GM06990 (cell line): ENCODE measurements around the gene KMT2C.
"Not testable (repeated sequence)": the region's sequence is repeated elsewhere in the genome, so short reads cannot be mapped to it uniquely, and the experiment has no call there.

Experiments used
- DNase-seq: peaks from one replicate; pipeline ENCODE4 v3.0.0-alpha.2; 2011; ENCODE audit not compliant: insufficient read length; ENCODE audit errors: extremely low read depth
- H3K27me3 ChIP-seq: replicated peaks from 2 replicates; pipeline ENCODE4 v1.6.0; 2011; ENCODE audit warnings: low read length; ENCODE audit not compliant: control insufficient read depth, insufficient read depth
- H3K36me3 ChIP-seq: 2 replicates; pipeline ENCODE4 v1.5.1; 2011; ENCODE audit warnings: low read length; ENCODE audit not compliant: control insufficient read depth, insufficient read depth
- H3K4me3 ChIP-seq: replicated peaks from 2 replicates; pipeline ENCODE4 v1.5.1; 2011; ENCODE audit warnings: low read depth, mild to moderate bottlenecking, control low read depth, low read length
- TF ChIP-seq, protein P1 (sequence below): IDR thresholded peaks from 2 replicates; pipeline ENCODE4 v1.5.1; 2011; ENCODE audit warnings: low read length, control low read depth, mild to moderate bottlenecking, inconsistent platforms; ENCODE audit not compliant: insufficient read depth, poor library complexity, severe bottlenecking

KMT2C gene

DNA sequence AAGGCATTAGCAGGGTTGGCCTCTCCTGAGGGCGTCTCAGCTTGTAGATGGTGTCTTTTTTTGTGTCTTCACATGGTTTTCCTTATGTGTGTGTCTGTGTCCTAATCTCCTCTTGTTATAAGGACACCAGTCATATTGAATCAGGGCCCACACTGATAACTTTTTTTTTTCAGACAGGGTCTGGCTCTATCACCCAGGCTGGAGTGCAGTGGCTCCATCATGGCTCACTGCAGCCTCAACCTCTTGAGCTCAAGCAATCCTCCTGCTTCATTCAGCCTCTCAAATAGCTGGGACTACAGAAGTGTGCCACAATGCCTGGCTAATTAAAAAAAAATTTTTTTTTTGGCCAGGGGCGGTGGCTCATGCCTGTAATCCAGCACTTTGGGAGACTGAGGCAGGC is 41.3 kb upstream of the KMT2C start:
- no peak for DNase-seq
- TF ChIP-seq, protein P1, sequence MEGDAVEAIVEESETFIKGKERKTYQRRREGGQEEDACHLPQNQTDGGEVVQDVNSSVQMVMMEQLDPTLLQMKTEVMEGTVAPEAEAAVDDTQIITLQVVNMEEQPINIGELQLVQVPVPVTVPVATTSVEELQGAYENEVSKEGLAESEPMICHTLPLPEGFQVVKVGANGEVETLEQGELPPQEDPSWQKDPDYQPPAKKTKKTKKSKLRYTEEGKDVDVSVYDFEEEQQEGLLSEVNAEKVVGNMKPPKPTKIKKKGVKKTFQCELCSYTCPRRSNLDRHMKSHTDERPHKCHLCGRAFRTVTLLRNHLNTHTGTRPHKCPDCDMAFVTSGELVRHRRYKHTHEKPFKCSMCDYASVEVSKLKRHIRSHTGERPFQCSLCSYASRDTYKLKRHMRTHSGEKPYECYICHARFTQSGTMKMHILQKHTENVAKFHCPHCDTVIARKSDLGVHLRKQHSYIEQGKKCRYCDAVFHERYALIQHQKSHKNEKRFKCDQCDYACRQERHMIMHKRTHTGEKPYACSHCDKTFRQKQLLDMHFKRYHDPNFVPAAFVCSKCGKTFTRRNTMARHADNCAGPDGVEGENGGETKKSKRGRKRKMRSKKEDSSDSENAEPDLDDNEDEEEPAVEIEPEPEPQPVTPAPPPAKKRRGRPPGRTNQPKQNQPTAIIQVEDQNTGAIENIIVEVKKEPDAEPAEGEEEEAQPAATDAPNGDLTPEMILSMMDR, result no peak
- no peaks in the 10 kb centered on the region for H3K36me3 ChIP-seq
- no peak overlapping the region for H3K4me3 ChIP-seq
- no peaks in the 10 kb centered on the region for H3K27me3 ChIP-seq

DNA sequence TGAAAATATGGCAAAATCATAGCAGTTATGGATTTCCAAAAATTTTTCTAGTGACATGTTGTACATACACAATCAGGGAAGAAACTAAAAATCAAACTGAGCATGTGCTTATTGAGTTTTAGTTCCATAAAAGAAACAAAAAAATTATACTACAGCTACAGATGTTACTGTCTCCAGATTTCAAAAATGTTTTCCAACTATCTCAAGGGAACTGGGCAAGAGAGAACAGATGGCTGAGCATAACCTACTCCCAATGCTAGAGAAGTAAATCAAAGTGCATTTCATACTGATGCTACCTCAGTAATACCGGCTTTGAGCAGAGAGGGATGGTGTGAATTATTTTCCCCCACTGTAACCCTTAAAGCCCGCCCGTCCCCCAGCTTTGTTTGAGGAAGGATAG is 40.7 kb upstream of the KMT2C start:
- Histone ChIP-seq H3K4me3 (no peak overlapping the region), H3K27me3 (no peaks in the 10 kb centered on the region), H3K36me3 (no peaks in the 10 kb centered on the region)
- no peak for DNase-seq
- TF ChIP-seq, protein P1, result no peak

DNA sequence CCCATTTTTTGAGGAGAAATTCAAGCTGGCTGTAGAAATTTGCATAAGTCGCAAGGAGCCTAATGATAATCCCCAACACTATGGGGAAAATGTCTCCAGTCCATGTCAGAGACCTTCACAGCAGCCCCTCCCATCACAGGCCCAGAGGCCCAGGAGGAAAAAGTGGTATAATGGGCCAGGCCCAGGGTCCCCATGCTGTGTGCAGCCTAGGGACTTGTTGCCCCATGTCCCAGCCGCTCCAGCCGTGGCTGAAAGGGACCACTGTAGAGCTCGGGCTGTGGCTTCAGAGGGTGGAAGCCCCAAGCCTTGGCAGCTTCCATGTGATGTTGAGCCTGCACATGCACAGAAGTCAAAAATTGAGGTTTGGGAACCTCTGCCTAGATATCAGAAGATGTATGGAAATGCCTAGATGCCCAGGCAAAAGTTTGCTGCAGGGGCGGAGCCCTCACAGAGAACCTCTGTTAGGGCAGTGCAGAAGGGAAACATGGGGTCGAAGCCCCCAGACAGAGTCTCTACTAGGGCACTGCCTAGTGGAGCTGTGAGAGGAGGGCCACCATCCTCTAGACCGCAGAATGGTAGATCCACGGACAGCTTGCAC is 35.3 kb upstream of the KMT2C start:
- not testable (repeated sequence) for H3K4me3 ChIP-seq, DNase-seq

DNA sequence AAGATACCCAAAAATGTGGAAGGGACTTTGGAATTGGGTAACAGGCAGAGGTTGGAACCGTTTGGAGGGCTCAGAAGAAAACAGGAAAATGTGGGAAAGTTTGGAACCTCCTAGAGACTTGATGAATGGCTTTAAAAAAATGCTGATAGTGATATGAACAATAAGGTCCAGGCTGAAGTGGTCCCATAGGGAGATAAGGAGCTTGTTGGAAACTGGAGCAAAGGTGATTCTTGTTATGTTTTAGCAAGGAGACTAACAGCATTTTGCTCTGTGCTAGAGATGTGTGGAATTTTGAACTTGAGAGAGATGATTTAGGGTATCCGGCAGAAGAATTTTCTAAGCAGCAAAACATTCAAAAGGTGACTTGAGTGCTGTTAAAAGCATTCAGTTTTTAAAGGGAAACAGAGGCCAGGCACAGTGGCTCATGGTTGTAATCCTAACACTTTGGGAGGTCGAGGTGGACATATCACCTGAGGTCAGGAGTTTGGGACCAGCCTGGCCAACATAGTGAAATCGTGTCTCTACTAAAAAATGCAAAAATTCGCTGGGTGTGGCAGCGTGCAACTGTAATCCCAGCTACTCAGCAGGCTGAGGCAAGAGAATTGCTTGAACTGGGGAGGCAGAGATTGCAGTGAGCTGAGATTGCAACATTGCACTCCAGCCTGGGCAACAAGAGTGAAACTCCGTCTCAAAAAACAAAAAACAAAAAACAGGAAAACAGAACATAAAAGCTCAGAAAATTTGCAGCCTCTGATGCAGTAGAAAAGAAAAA is 34.6 kb upstream of the KMT2C start:
- H3K4me3 ChIP-seq, H3K36me3 ChIP-seq, H3K27me3 ChIP-seq, DNase-seq: not testable (repeated sequence)

More for the DNA sequence above, 35.3 kb upstream of the KMT2C start:
- not testable (repeated sequence) for H3K27me3 ChIP-seq, H3K36me3 ChIP-seq

DNA sequence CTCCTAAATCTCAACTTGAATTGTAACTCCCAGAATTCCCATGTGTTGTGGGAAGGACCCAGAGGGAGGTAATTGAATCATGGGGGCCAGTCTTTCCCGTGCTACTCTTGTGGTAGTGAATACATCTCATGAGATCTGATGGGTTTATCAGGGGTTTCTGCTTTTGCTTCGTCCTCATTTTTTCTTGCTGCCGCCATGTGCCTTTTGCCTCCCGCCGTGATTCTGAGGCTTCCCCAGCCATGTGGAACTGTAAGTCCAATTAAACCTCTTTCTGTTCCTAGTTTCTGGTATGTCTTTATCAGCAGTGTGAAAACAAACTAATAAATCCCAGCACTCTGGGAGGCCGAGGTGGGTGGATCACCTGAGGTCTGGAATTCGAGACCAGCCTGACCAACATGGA is 33.8 kb upstream of the KMT2C start:
- not testable (repeated sequence) for H3K36me3 ChIP-seq, H3K4me3 ChIP-seq, H3K27me3 ChIP-seq, DNase-seq

DNA sequence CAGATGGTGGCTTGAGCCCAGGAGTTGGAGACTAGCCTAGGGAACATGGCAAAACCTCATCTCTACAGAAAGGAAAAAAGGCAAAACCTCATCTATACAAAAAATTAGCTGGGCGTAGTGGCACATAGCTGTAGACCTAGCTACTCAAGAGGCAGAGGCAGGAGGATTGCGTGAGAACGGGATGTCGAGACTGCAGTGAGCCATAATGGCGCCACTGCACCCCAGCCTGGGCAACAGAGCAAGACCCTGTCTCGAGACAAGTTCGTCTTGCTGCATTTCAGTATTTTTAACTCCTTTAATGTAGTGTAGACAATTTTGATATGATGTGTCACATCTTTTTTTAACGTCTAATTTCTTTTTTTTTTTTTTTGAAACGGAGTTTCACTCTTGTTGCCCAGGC is 31.4 kb upstream of the KMT2C start:
- no peak for DNase-seq
- Histone ChIP-seq H3K4me3 (no peak overlapping the region), H3K36me3 (no peaks in the 10 kb centered on the region), H3K27me3 (no peaks in the 10 kb centered on the region)
- TF ChIP-seq, protein P1, result no peak

DNA sequence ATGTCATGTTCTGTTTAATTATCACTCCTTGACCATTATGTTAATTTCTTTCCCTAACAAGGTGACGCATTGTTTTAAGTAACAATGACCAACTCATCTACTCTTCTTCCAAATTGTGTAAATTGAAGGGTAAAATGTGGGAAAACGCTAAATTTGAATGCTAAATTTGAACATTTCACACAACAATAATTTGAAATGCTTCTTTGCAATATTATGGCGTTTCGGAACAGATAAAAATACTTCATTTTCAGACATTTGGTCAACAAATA is 29.2 kb upstream of the KMT2C start:
- Histone ChIP-seq H3K4me3 (peak overlapping the region; percentile 98), H3K36me3 (no peaks in the 10 kb centered on the region), H3K27me3 (no peaks in the 10 kb centered on the region)
- no peak for DNase-seq
- TF ChIP-seq, protein P1, result no peak
